ENCODE measurements around the gene PCDHA8.

The PCDHA8 gene, protein sequence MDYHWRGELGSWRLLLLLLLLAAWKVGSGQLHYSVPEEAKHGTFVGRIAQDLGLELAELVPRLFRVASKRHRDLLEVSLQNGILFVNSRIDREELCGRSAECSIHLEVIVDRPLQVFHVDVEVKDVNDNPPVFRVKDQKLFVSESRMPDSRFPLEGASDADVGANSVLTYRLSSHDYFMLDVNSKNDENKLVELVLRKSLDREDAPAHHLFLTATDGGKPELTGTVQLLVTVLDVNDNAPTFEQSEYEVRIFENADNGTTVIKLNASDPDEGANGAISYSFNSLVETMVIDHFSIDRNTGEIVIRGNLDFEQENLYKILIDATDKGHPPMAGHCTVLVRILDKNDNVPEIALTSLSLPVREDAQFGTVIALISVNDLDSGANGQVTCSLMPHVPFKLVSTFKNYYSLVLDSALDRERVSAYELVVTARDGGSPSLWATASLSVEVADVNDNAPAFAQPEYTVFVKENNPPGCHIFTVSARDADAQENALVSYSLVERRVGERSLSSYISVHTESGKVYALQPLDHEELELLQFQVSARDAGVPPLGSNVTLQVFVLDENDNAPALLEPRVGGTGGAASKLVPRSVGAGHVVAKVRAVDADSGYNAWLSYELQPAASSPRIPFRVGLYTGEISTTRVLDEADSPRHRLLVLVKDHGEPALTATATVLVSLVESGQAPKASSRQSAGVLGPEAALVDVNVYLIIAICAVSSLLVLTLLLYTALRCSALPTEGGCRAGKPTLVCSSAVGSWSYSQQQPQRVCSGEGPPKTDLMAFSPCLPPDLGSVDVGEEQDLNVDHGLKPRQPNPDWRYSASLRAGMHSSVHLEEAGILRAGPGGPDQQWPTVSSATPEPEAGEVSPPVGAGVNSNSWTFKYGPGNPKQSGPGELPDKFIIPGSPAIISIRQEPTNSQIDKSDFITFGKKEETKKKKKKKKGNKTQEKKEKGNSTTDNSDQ

DNA sequence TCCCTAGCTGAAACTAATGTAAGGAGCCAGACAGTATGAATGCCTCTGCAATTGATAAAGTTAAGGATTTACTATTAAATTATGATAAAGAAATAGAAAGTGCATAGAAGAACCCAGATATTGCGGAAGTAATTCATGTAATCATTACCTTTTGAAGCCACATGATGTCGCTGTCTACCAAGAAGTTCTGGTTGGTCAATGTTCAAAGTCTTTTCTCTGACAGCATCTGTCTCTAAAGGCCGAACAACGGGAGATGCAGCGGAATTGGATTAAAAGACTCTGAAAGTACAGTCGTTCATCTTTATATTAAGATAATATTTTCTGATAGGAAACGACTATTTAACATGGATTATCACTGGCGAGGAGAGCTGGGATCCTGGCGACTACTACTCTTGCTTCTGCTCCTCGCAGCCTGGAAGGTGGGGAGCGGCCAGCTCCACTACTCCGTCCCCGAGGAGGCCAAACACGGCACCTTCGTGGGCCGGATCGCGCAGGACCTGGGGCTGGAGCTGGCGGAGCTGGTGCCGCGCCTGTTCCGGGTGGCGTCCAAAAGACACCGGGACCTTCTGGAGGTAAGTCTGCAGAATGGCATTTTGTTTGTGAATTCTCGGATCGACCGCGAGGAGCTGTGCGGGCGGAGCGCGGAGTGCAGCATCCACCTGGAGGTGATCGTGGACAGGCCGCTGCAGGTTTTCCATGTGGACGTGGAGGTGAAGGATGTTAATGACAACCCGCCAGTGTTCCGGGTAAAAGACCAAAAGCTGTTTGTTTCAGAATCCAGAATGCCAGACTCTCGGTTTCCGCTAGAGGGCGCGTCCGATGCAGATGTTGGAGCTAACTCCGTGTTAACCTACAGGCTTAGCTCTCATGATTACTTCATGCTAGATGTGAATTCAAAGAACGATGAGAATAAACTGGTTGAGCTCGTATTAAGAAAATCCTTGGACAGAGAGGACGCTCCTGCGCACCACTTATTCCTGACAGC is at the start of gene PCDHA8:
Gene PCDHA8, plus strand, starts transcription at position 210 of the 985 bp plus-strand sequence. Its CDS starts 135 bp downstream, at position 345.
- Histone ChIP-seq H3K4me1 (ENCODE audit: insufficient read depth, low read length, poor library complexity, severe bottlenecking) (no peaks in the 10 kb centered on the region), H3K9ac (ENCODE audit: low read depth, low read length, poor library complexity, severe bottlenecking) (no peak within 1 kb of the TSS), H3F3A (ENCODE audit: low read depth) (no peaks in the 10 kb centered on the region), H3K79me2 (ENCODE audit: insufficient read depth, low read length) (no peaks in the 10 kb centered on the region), H3K27me3 (ENCODE audit: insufficient read depth, low read length, poor library complexity, severe bottlenecking) (no peaks in the 10 kb centered on the region), H3K4me3 (ENCODE audit: low read length, poor library complexity, severe bottlenecking) (no peak within 1 kb of the TSS), H3K36me3 (ENCODE audit: insufficient read depth, low read length) (no peaks in the 10 kb centered on the region), H4K20me1 (ENCODE audit: insufficient read depth, low read length, poor library complexity, severe bottlenecking) (no peaks in the 10 kb centered on the region), H3K9me2 (replicated peaks; ENCODE audit: low read depth, low read length) (no peaks in the 10 kb centered on the region), H3K4me2 (ENCODE audit: low read depth, low read length, poor library complexity, severe bottlenecking) (no peak within 1 kb of the TSS), H2AFZ (ENCODE audit: low read length) (no peak within 1 kb of the TSS), H3K9me3 (ENCODE audit: insufficient read depth, low read depth, low read length) (no peaks in the 10 kb centered on the region)
- TF ChIP-seq EZH2phosphoT487 (IDR thresholded peaks at IDR 0.05; ENCODE audit: borderline replicate concordance): no peak
- TF ChIP-seq, protein P1, sequence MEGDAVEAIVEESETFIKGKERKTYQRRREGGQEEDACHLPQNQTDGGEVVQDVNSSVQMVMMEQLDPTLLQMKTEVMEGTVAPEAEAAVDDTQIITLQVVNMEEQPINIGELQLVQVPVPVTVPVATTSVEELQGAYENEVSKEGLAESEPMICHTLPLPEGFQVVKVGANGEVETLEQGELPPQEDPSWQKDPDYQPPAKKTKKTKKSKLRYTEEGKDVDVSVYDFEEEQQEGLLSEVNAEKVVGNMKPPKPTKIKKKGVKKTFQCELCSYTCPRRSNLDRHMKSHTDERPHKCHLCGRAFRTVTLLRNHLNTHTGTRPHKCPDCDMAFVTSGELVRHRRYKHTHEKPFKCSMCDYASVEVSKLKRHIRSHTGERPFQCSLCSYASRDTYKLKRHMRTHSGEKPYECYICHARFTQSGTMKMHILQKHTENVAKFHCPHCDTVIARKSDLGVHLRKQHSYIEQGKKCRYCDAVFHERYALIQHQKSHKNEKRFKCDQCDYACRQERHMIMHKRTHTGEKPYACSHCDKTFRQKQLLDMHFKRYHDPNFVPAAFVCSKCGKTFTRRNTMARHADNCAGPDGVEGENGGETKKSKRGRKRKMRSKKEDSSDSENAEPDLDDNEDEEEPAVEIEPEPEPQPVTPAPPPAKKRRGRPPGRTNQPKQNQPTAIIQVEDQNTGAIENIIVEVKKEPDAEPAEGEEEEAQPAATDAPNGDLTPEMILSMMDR (conservative IDR thresholded peaks at IDR 0.05; ENCODE audit: low read length): peak; percentile 60

DNA sequence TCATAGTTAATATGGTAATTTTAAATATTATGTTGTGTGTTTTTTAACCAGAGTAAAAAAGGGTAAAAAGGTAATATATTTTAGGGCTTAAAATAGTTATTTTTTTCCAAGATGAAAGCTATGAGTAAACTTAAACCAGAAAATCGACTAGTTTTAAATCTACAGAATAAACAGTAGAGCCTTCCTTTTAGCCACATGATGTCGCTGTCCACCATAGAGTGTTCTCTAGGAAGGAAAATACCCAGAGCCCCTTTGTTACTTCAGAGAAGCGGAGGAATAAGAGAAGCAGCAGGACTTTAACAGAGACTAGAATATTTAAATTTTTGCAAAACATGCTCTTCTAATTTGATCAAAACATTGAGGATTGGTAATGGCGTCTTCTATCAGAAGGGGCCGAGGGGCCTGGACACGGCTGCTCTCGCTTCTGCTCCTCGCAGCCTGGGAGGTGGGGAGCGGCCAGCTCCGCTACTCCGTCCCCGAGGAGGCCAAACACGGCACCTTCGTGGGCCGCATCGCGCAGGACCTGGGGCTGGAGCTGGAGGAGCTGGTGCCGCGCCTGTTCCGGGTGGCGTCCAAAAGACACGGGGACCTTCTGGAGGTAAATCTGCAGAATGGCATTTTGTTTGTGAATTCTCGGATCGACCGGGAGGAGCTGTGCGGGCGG is 46.3 kb upstream of the PCDHA8 start, which contains the start of gene PCDHA2:
Gene PCDHA2, plus strand, starts transcription at position 258 of the 664 bp plus-strand sequence.
- H3K4me2 ChIP-seq (ENCODE audit: low read depth, low read length, poor library complexity, severe bottlenecking): no peak within 1 kb of the TSS
- no peak within 1 kb of the TSS for H3K9ac ChIP-seq (ENCODE audit: low read depth, low read length, poor library complexity, severe bottlenecking)
- no peaks in the 10 kb centered on the region for H4K20me1 ChIP-seq (ENCODE audit: insufficient read depth, low read length, poor library complexity, severe bottlenecking)
- no peak within 1 kb of the TSS for H2AFZ ChIP-seq (ENCODE audit: low read length)
- no peaks in the 10 kb centered on the region for H3F3A ChIP-seq (ENCODE audit: low read depth)
- no peaks in the 10 kb centered on the region for H3K27me3 ChIP-seq (ENCODE audit: insufficient read depth, low read length, poor library complexity, severe bottlenecking)
- H3K4me1 ChIP-seq (ENCODE audit: insufficient read depth, low read length, poor library complexity, severe bottlenecking): no peaks in the 10 kb centered on the region
- no peaks in the 10 kb centered on the region for H3K36me3 ChIP-seq (ENCODE audit: insufficient read depth, low read length)
- H3K79me2 ChIP-seq (ENCODE audit: insufficient read depth, low read length): no peaks in the 10 kb centered on the region
- TF ChIP-seq EZH2phosphoT487 (IDR thresholded peaks at IDR 0.05; ENCODE audit: borderline replicate concordance): no peak
- TF ChIP-seq, protein P1 (conservative IDR thresholded peaks at IDR 0.05; ENCODE audit: low read length): peak; percentile 37; the same call in 1 of the 2 replicates
- H3K9me2 ChIP-seq (replicated peaks; ENCODE audit: low read depth, low read length): no peaks in the 10 kb centered on the region
- H3K4me3 ChIP-seq (ENCODE audit: low read length, poor library complexity, severe bottlenecking): no peak within 1 kb of the TSS
- no peaks in the 10 kb centered on the region for H3K9me3 ChIP-seq (ENCODE audit: insufficient read depth, low read depth, low read length)
